Measurements from ENCODE around the gene COQ8B.
"Not testable (repeated sequence)": the region's sequence is repeated elsewhere in the genome, so short reads cannot be mapped to it uniquely, and the experiment has no call there.

The COQ8B gene

GRCh38 chr19:40736661-40737060, 20.0 kb upstream of the COQ8B start:
- DNase-seq (ENCODE audit: low read depth), result no peak
- TF ChIP-seq CTCF (IDR thresholded peaks at IDR 0.05; ENCODE audit: low read depth, low read length, missing control alignments), result no peak
- in situ Hi-C loops (cut with HindIII; ENCODE audit: low sequenced_read_pairs), result no loop called here
- H3K4me3 ChIP-seq (ENCODE audit: low read depth, low read length), result no peak overlapping the region

- DNase-seq (ENCODE audit: low read depth), result no peak
- in situ Hi-C loops (cut with HindIII; ENCODE audit: low sequenced_read_pairs), result no loop called here
- H3K4me3 ChIP-seq (ENCODE audit: low read depth, low read length), result no peak overlapping the region
- TF ChIP-seq CTCF (IDR thresholded peaks at IDR 0.05; ENCODE audit: low read depth, low read length, missing control alignments), result no peak
Observed at GRCh38 chr19:40735013-40735771, 18.5 kb upstream of the COQ8B start.

GRCh38 chr19:40733149-40733548, 16.5 kb upstream of the COQ8B start:
- no peak for DNase-seq (ENCODE audit: low read depth)
- no peak for TF ChIP-seq CTCF (IDR thresholded peaks at IDR 0.05; ENCODE audit: low read depth, low read length, missing control alignments)
- in situ Hi-C loops (cut with HindIII; ENCODE audit: low sequenced_read_pairs), result no loop called here
- H3K4me3 ChIP-seq (ENCODE audit: low read depth, low read length), result no peak overlapping the region

- H3K4me3 ChIP-seq (ENCODE audit: low read depth, low read length); DNase-seq (ENCODE audit: low read depth); in situ Hi-C loops (cut with HindIII; ENCODE audit: low sequenced_read_pairs): not testable (repeated sequence)
Observed at GRCh38 chr19:40732304-40732703, 15.6 kb upstream of the COQ8B start.

GRCh38 chr19:40730065-40730464, 13.4 kb upstream of the COQ8B start:
- in situ Hi-C loops (cut with HindIII; ENCODE audit: low sequenced_read_pairs); DNase-seq (ENCODE audit: low read depth); H3K4me3 ChIP-seq (ENCODE audit: low read depth, low read length): not testable (repeated sequence)

- in situ Hi-C loops (cut with HindIII; ENCODE audit: low sequenced_read_pairs), result no loop called here
- no peak overlapping the region for H3K4me3 ChIP-seq (ENCODE audit: low read depth, low read length)
- no peak for DNase-seq (ENCODE audit: low read depth)
- no peak for TF ChIP-seq CTCF (IDR thresholded peaks at IDR 0.05; ENCODE audit: low read depth, low read length, missing control alignments)
Observed at GRCh38 chr19:40726279-40726678, 9.6 kb upstream of the COQ8B start.

GRCh38 chr19:40724855-40725254, 8.2 kb upstream of the COQ8B start:
- no peak for TF ChIP-seq CTCF (IDR thresholded peaks at IDR 0.05; ENCODE audit: low read depth, low read length, missing control alignments)
- in situ Hi-C loops (cut with HindIII; ENCODE audit: low sequenced_read_pairs), result no loop called here
- no peak overlapping the region for H3K4me3 ChIP-seq (ENCODE audit: low read depth, low read length)
- DNase-seq (ENCODE audit: low read depth), result no peak

- in situ Hi-C loops (cut with HindIII; ENCODE audit: low sequenced_read_pairs), result no loop called here
- DNase-seq (ENCODE audit: low read depth), result no peak
Observed at GRCh38 chr19:40724315-40724714, 7.6 kb upstream of the COQ8B start.

More at GRCh38 chr19:40724315-40724714, 7.6 kb upstream of the COQ8B start:
- no peak for TF ChIP-seq CTCF (IDR thresholded peaks at IDR 0.05; ENCODE audit: low read depth, low read length, missing control alignments)
- H3K4me3 ChIP-seq (ENCODE audit: low read depth, low read length), result no peak overlapping the region
